ENCODE data around the gene AKR7A3. TPM values are rescaled to one million over a fixed set of nuclear protein-coding genes. Genes with fewer than 3 reads are reported as not detected.
A peak's percentile ranks its signal among the peaks of the same experiment; 100 is the strongest.
"Not testable (repeated sequence)": the region's sequence is repeated elsewhere in the genome, so short reads cannot be mapped to it uniquely, and the experiment has no call there.

The AKR7A3 gene
- polyA plus RNA-seq, 12 donors = 0.57 to 1.8 (median 1.2) TPM; not detected in 2

DNA sequence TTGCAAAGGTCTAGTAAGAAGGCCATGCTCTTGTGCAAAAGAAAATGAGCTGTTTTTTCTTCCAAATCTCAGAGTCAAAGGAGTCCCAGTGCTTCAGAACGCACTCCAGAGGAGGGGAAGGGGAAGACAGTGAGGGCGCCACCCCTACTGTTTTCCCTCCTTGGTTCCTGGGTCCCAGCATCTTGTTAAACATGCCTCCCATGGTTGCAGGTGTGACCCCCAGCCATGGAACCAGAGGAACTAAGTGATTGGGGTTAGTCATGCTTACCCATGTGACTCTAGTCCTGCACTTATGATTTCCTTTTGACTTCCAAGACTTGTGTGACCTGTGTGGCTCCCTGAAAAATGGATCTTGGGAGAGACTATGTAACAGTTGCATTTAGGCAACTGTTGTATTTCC, 6.1 kb upstream of the AKR7A3 start:
- no peak for DNase-seq

DNA sequence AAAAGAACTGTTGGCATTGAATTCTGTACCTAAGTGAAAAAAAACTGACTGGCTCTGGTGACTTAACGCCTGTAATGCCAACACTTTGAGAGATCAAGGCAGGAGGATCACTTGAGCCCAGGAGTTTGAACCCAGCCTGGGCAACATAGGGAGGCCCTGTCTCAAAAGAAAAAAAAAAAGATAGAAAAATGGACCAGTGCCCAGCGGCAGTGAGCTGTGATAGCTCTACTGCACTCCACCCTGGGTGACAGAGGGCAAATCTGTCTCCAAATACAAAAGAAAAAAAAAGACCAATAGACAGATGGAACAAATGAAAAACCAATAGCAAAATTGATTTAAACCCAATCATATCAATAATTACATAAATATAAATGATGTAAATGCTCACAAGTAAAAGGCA, 674 bp upstream of the AKR7A3 start:
- no peak for DNase-seq

DNA sequence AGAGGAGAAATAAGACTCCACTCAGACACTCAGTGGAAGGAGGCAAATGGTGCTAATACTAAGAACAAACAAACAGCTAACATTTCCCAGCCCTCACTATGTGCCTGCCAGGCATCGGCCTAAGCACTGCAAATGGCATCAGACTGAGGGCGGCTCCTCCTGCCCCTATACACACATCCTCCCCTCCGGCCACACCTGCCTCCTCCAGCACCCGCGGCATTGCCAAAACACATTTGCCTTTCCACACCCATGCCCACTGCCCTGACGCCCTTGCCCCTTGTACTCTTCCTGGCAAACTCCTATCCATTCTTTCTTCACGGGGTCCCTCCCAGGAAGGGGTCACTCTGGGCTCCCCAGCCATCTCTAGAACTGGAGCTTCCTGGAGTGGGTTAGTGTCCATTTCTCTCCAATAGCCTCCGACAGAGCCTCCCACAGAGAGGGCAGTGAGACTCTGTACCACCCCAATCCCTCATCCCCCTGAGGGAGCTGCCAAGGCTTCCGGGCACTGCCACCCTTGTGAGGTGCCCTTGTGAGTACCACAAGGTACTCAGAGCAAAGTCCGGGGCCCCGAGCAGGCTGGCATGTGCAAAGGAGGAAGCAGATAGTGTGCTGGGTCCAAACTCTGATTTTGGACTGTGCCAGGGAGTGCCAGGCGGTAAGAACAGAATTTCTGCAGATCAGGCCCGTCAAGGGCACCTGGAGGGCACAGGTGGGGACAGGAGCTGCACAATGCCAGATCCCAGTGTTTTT, 959 bp downstream of the AKR7A3 start:
- no peak for DNase-seq

DNA sequence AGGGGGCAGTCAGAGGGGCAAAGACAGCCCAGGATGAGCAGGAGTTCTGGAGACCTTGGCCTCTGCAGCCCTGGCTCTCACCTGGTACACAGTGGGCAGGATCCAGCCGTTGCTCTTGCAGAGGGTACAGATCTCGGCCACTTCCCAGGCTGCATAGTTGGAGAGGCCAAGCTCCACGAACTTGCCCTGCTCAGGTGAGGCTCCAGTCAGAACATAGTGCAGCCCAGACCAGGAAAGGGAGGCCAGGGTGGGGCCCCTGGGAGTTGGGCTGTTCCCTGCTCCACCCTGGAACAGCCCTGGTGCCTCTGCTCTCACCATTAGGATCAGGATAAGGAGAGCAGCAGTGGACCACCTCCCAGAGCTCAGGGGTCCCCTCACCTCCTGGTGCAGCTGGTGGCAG, 2.8 kb downstream of the AKR7A3 start:
- not testable (repeated sequence) for DNase-seq

DNA sequence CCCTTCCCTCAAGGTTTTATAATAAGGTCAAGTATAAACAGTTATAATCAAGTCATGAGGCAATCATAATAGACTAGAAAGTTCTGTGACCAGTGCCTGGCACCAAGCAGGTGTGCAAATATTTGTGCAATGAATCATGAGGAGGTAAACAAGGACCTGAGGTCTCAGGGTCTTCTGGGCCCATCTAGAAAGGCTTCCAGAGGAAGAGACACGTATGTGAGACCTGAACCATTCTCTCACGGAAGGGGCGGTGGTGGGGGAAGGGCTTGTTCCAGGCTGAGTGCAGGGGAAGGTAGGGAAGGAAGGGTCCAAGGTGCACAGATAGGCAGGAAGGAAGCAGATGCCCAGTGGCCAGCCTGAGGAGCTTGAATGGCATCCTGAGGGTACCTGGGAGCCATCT, 3.2 kb downstream of the AKR7A3 start:
- not testable (repeated sequence) for DNase-seq

DNA sequence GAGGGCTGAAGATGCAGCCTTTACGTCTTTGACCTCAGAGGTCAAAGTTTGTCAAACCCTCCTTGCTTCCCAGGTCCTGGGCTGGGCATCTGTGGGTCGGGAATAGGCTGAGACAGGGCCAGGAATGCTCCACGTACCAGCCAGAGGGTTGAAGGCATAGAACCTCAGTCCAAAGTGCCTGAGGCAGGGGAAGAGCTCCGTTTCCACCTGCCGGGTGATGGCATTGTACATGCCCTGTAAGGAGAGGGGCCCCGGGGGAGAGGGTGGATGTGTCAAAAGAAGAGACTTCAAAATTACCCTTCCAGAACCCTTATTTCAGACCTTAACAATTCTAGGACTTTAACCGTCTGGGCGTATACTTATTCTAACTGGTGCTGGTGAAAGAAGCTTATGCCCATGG, 3.7 kb downstream of the AKR7A3 start:
- DNase-seq = no peak

DNA sequence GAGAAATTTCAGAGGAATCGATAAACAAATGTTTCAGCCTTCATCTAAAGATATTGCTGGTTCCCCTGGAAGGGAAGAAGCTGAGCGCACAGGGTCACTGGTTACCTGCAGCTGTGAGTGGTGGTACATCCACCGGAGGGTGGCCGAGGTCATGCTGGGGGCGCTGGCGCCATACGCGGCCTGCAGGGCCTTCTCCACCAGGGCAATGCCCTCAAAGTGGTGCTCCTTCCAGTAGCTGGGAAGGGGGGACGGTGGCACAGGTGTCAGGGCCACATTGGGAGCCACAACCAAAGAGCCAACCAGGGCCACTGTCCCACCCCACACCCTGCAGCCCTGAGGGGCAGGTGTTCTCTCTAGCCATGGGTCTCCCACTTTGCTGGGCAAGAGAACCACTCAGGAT, 4.7 kb downstream of the AKR7A3 start:
- no peak for DNase-seq

DNA sequence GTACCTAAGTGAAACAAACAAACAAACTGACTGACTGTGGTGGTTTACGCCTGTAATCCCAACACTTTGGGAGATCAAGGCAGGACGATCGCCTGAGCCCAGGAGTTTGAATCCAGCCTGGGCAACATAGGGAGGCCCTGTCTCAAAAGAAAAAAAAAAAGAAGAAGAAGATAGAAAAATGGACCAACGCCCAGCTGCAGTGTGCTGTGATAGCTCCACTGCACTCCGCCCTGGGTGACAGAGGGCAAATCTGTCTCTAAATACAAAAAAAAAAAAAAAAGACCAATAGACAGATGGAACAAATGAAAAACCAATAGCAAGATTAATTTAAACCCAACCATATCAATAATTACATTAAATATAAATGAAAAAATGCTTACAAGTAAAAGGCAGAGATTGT, 13.9 kb downstream of the AKR7A3 start:
- DNase-seq = no peak

DNA sequence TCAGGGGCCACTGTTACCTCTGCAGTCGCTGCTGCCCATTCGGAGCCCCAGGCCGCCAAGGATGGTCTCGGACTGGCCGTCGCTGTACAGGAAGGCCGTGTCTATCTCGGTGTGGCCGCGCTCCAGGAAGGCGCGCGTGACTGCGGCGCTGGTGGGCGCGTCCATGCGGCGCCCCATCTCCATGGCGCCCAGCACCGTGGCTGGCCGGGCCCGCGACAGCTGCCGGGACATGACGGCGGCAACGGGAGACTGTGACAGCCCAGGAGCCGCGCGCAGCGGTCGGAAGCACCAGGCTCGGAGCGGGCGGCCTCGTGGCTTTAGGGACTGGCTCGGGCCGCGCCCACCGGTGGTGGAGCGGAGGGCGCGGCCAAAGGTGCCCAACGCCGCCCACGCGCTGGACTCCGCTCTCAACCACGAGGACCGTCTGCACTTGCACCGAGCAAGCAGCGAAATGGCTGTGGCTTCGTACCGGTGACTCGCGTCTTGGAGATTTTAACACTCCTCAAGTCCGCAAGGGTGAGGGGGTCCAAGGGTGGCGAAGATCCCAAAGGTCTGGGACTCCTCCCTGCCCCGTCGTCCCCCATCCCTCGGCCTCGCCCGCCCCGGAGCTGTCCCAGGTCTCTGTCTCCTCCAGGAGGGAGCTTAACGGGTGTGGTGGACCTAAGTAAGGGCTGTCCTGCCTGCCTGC, 14.6 kb downstream of the AKR7A3 start:
- DNase-seq = not testable (repeated sequence)

DNA sequence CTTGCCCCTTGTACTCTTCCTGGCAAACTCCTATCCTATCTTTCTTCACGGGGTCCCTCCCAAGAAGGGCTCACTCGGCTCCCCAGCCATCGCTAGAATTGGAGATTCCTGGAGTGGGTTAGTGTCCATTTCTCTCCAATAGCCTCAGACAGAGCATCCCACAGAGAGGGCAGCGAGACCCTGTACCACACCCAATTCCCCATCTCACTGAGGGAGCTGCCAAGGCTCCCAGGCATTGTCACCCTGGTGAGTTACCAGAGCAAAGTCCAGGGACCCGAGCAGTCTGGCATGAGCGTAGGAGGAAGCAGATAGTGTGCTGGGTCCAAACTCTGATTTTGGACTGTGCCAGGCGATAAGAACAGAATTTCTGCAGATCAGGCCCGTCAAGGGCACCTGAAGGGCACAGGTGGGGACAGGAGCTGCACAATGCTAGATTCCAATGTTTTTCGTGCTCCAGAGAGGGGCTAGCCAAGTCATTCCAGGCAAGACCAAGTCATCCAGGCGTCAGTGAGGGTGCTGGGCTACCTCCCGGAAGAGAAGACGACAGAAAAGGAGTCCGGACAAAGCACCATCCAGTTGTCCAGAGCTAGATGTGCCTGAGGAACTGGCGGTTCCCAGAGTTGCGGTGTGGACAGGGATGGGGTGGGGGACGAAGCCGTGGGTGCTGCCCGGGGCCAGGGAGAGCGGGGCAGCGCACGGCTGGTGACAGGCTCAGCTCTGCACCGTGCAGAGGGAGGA, 15.3 kb downstream of the AKR7A3 start:
- DNase-seq = no peak

DNA sequence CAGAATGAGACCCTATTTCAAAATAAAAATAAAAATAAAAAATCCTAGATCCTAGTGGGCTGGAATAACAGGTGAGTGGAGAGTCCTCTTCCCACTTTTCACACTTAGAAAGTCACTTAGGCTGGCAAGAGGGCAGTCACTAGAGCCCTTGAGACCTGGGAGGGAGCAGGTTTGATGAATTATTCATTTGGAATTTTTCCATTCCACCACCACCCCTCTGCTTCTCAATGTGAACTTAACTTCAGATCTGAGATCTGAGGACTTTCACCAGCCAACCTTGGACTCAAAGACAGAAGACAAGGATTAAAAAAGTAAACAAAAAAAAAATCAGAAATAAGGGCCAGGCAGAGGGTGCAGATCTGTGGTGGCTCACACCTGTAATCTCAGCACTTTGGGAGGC, 16.5 kb downstream of the AKR7A3 start:
- no peak for DNase-seq

DNA sequence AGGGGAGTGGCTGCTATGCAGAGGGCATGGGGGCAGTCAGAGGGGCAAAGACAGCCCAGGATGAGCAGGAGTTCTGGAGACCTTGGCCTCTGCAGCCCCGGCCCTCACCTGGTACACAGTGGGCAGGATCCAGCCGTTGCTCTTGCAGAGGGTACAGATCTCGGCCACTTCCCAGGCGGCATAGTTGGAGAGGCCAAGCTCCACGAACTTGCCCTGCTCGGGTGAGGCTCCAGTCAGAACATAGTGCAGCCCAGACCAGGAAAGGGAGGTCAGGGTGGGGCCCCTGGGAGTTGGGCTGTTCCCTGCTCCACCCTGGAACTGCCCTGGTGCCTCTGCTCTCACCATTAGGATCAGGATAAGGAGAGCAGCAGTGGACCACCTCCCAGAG, 18.2 kb downstream of the AKR7A3 start:
- not testable (repeated sequence) for DNase-seq

DNA sequence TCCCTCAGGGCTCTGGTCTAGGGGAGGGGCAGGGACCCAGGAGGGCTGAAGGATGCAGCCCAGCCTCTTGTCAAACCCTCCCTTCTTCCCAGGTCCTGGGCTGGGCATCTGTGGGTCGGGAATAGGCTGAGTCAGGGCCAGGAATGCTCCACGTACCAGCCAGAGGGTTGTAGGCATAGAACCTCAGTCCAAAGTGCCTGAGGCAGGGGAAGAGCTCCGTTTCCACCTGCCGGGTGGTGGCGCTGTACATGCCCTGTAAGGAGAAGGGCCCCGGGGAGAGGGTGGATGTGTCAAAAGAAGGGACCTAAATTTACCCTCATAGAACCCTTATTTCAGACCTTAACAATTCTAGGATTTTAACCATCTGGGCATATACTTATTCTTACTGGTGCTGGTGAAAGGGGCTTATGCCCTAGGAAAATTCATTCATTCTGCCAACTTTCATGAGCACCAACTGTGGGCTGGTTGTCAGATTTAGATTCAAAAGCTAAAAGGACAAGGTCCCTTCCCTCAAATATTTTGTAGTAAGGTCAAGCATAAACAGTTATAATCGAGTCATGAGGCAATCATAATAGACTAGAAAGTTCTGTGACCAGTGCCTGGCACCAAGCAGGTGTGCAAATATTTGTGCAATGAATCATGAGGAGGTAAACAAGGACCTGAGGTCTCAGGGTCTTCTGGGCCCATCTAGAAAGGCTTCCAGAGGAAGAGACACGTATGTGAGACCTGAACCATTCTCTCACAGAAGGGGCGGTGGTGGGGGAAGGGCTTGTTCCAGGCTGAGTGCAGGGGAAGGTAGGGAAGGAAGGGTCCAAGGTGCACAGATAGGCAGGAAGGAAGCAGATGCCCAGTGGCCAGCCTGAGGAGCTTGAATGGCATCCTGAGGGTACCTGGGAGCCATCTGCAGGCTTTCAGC, 18.9 kb downstream of the AKR7A3 start:
- not testable (repeated sequence) for DNase-seq

DNA sequence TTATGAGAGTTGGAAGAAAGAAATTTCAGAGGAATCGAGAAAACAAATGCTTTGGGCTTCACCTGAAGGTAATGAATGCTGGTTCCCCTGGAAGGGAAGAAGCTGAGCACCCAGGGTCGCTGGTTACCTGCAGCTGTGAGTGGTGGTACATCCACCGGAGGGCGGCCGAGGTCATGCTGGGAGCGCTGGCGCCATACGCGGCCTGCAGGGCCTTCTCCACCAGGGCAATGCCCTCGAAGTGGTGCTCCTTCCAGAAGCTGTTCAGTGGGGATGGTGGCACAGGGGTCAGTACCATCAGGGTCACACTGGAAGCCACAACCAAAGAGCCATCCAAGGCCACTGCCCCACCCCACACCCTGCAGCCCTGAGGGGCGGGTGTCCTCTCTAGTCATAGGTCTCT, 20.1 kb downstream of the AKR7A3 start:
- no peak for DNase-seq

DNA sequence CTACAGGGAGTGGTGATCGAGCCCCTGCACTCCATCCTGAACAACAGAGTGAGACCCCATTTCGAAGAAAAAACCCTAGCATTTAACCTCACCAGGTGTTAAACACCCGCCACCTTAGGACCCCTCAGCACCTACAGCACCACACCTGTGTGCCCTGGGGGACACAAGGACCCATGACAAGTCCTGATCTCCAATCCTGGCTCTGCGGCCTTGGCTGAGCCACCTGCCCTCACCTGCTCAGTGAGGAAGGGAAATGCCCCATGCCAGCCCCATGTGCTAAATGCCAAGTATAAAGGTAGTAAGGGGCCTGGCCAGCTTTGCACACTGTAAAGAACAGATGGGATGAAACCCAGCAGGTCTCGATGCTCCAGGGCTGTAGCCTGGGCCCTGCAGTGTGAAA, 25.8 kb downstream of the AKR7A3 start:
- DNase-seq = no peak

DNA sequence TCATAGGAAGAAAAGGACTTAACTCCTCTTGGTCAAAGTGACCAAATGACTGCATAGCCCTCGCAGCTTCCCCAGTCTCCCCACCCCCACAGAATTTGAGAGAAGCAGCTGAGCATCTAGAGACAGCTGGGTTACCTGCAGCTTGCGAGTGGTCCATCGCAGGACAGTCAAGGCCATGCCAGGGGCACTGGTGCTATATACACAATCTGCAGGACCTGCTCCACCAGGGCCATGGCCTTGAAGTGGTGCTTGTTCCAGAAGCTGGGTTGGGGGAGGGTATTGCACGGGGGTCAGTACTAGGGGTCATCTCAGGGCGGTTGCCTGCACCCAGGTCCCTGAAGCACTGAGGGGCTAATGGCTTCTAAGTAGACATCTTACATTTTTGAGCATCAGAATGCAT, 26.5 kb downstream of the AKR7A3 start:
- no peak for DNase-seq

DNA sequence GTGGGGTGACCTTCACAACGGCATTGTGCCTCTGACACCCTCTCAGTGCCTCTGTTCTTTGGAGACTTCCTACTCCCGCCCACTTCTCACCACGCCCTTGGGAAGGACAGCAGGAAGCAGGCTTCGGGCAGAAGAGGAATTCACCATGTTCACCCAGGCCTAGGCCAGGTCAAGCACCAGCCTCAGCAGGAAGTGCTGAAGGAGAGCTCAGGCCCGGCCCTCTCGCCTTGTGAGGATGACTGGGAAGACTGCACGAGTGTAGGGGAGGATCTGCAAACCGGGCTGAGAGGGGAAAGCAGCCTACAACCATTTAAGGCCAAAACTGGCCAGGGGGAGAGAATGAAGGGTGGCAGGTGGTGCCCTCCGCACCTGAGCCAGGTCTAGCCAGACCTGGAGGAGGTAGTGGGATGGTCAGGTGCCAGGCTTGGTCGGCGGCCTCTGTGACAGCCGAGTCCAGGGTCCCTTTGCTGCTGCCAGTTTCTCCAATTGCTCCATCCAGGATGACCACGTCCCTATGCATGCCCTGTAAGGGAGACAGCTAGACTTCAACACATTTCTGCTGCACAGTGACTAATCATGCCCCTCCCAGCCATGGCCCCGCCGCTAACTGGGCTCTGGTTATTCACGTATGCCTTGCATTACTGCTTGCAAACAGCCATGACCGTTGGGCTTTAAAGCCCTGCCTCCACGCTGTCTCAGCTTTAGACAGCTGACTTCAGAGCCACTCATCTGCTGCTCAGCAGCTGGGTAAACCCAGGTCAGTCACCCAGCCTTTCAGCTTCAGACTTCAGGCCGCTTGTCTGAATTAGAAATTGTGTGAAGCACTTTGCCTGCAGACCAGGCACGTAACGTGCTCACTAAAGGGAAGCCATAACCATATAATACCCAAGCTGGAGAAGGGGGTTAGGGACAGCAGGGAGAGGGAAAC, 28.1 kb downstream of the AKR7A3 start:
- DNase-seq = peak; percentile 11

DNA sequence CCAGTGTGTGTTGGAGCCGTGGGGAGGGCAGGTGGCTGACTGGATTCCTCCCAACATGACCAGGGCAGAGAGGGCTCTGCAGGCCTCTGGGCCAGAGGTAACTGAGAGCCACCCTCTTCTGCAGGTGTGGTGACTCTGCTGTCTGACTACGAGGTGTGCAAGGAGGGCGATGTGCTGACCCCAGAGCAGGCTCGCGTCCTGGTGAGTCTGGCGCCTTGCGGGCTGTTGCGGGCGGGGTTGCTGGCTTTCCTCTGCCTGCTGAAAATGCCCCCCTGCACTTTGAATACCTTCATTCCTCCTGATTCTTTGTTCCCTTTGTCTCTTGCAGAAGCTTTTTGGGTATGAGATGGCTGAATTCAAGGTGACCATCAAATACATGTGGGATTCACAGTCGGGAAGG, 30.2 kb downstream of the AKR7A3 start:
- no peak for DNase-seq

DNA sequence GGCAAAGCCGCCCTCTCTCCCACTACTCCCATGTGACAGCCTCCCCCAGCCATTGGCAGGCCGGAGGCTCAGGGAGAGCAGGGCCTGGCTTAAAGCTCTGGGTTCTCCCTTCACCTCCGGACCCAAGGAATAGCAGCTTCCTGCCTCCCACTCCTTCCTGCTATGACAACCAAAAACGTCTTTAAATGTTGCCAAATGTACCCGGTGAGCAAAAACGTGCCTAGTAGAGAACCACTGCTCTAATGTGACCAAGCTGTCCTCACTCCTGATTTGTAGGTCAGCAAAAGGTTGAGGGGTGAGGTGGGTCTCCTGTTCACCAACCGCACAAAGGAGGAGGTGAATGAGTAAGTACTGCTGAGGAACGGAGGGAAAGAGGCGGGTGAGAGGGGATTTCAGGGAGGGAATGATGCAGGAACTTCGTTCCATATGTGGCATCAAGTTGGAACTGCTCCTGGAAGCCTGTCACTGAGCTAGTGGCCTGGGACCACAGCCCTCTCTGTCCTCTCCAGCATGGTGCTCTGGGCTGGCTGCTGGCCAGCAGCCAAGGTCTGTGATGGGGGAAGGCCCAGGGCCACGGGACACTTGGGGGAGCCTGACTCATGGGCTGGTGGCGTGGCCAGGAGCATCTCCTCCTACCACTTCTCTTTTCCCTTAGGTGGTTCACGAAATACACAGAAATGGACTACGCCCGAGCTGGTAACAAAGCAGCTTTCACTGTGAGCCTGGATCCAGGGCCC, 31.2 kb downstream of the AKR7A3 start:
- DNase-seq = no peak

DNA sequence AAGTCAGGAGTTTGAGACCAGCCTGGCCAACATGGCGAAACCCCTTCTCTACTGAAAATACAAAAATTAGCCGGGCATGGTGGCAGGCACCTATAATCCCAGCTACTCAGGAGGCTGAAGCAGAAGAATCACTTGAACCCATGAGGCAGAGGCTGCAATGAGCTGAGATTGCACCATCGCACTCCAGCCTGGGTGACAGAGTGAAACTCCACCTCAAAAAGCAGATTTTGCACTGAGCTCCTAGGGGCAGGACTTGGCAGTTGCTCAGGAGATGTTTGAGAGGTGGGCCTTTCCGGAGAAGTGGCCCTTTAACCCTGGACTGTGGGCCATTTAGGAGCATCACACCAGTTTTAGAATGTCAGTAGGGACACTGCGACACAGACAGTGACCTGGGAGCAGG, 32.3 kb downstream of the AKR7A3 start:
- DNase-seq = not testable (repeated sequence)

Measured in muscle of arm (tissue), 12 donors.